ENCODE data around the gene NELFCD. TPM values are rescaled to one million over a fixed set of nuclear protein-coding genes. Genes with fewer than 3 reads are reported as not detected.

NELFCD gene
- total RNA-seq, 1 donor from 2014 or later = 70.4 TPM

DNA sequence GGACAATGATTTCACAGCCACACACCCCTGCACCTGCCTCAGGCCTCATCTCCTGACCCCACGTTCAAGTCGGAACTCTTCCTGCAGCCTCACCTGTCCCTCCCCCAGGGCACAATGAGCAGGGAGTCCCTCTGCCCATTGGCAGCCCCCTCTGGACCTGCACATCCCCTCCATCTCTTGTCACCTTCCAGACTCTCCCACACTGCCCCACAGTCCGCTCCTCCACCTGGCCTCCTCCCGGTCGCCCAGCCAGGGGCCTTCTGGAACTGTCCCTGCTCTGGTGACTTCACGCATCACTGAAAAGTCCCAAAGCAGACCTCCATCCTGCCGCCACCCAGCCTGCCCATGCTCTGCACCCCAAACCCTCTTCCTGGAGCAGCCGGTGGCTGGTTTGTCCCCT lies 21.3 kb downstream of the NELFCD start:
- H3K4me1 ChIP-seq (ENCODE audit: insufficient read depth, low read length) = peaks cover 21% of the 10 kb centered on the region
- H3K27me3 Mint-ChIP-seq (ENCODE audit: low read depth, unreplicated experiment) = no peaks in the 10 kb centered on the region
- H3K79me2 ChIP-seq (ENCODE audit: insufficient read depth, low read length) = peaks cover 28% of the 10 kb centered on the region
- DNase-seq (ENCODE audit: low read depth) (no peak), FAIRE-seq (no peak)
- peaks cover 10% of the 10 kb centered on the region for H3K4me1 Mint-ChIP-seq (ENCODE audit: low read depth, unreplicated experiment)
- H3K9ac ChIP-seq (ENCODE audit: low read length) = no peak overlapping the region
- H4K20me1 ChIP-seq (ENCODE audit: insufficient read depth, low read length) = peaks cover 28% of the 10 kb centered on the region
- peaks cover 7% of the 10 kb centered on the region for H3K36me3 ChIP-seq (ENCODE audit: insufficient read depth, low read length)
- H2AFZ ChIP-seq (ENCODE audit: low read depth, low read length) = no peak overlapping the region
- H3K27ac Mint-ChIP-seq (ENCODE audit: unreplicated experiment) = no peak overlapping the region
- H3K9me3 ChIP-seq (ENCODE audit: insufficient read depth, low read depth, low read length) = no peaks in the 10 kb centered on the region
- H3K4me3 ChIP-seq (ENCODE audit: insufficient read depth, low read depth, low read length) = no peak overlapping the region
- H3K4me2 ChIP-seq (ENCODE audit: low read length) = no peak overlapping the region
- TF ChIP-seq CTCF (IDR thresholded peaks at IDR 0.05; ENCODE audit: insufficient read depth, low read depth, low read length) (no peak), EZH2 (IDR thresholded peaks at IDR 0.05; ENCODE audit: insufficient read depth, low read length) (no peak)
- H3K27ac ChIP-seq (ENCODE audit: low read depth, low read length) = no peak overlapping the region
- H3K4me3 Mint-ChIP-seq (ENCODE audit: unreplicated experiment) = no peak overlapping the region
- no peaks in the 10 kb centered on the region for H3K9me3 Mint-ChIP-seq (ENCODE audit: unreplicated experiment)
- H3K36me3 Mint-ChIP-seq (ENCODE audit: low read depth, unreplicated experiment) = peaks cover 27% of the 10 kb centered on the region
- H3K27me3 ChIP-seq (ENCODE audit: insufficient read depth, low read length) = no peaks in the 10 kb centered on the region

- no peak overlapping the region for H3K4me3 ChIP-seq (ENCODE audit: insufficient read depth, low read depth, low read length)
- H3K4me1 ChIP-seq (ENCODE audit: insufficient read depth, low read length) = peaks cover 22% of the 10 kb centered on the region
- H4K20me1 ChIP-seq (ENCODE audit: insufficient read depth, low read length) = peaks cover 24% of the 10 kb centered on the region
- Mint-ChIP-seq H3K9me3 (ENCODE audit: unreplicated experiment) (no peaks in the 10 kb centered on the region), H3K27me3 (ENCODE audit: low read depth, unreplicated experiment) (no peaks in the 10 kb centered on the region), H3K4me3 (ENCODE audit: unreplicated experiment) (no peak overlapping the region), H3K4me1 (ENCODE audit: low read depth, unreplicated experiment) (peaks cover 10% of the 10 kb centered on the region), H3K36me3 (ENCODE audit: low read depth, unreplicated experiment) (peaks cover 23% of the 10 kb centered on the region), H3K27ac (ENCODE audit: unreplicated experiment) (no peak overlapping the region)
- FAIRE-seq (no peak), DNase-seq (ENCODE audit: low read depth) (no peak)
- no peak overlapping the region for H3K27ac ChIP-seq (ENCODE audit: low read depth, low read length)
- no peaks in the 10 kb centered on the region for H3K27me3 ChIP-seq (ENCODE audit: insufficient read depth, low read length)
- no peak overlapping the region for H3K9ac ChIP-seq (ENCODE audit: low read length)
- no peak overlapping the region for H2AFZ ChIP-seq (ENCODE audit: low read depth, low read length)
- TF ChIP-seq EZH2 (IDR thresholded peaks at IDR 0.05; ENCODE audit: insufficient read depth, low read length) (no peak), CTCF (IDR thresholded peaks at IDR 0.05; ENCODE audit: insufficient read depth, low read depth, low read length) (no peak)
- peaks cover 1% of the 10 kb centered on the region for H3K36me3 ChIP-seq (ENCODE audit: insufficient read depth, low read length)
- no peak overlapping the region for H3K4me2 ChIP-seq (ENCODE audit: low read length)
- H3K79me2 ChIP-seq (ENCODE audit: insufficient read depth, low read length) = peaks cover 28% of the 10 kb centered on the region
- no peaks in the 10 kb centered on the region for H3K9me3 ChIP-seq (ENCODE audit: insufficient read depth, low read depth, low read length)
Observed at GRCh38 chr20:59002874-59003399, 21.9 kb downstream of the NELFCD start.

DNA sequence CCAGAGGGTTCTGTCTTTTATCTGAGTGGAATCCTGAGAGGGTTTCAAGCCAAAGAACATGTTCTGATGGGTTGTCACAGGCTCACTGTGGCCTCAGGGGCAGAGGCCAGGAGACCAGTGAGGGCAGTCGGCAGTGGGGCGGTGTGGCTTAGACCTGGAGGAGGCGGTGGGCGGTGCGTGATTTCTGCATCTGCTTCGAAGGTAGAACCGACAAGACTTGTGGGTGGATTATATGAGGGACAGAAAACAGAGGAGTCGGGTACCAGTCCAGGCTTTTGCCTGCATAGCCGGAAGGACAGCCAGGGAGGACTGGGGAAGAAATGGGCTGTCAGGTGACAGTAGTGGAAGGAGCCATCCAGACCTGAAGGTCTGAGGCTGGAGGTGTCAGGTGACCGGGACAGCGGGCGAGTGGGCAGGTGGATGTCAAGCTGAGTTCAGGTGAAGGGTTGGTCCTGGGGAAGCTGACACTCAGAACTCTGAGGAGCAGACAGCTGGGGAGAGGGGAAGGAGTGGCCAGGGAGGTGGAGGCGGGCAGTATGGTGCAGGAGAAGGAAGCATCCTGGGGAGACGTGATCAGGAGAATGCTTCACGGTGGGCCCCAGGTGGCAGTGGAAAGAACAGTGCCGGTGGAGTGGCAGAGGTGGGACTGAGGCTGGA lies 22.9 kb downstream of the NELFCD start:
- DNase-seq (ENCODE audit: low read depth) (no peak), FAIRE-seq (no peak)
- H3K4me3 Mint-ChIP-seq (ENCODE audit: unreplicated experiment) = peak overlapping the region; percentile 42
- Histone ChIP-seq H3K9ac (ENCODE audit: low read length) (no peak overlapping the region), H3K4me1 (ENCODE audit: insufficient read depth, low read length) (peaks cover 22% of the 10 kb centered on the region), H3K36me3 (ENCODE audit: insufficient read depth, low read length) (no peaks in the 10 kb centered on the region), H3K4me3 (ENCODE audit: insufficient read depth, low read depth, low read length) (no peak overlapping the region), H4K20me1 (ENCODE audit: insufficient read depth, low read length) (peaks cover 24% of the 10 kb centered on the region), H3K79me2 (ENCODE audit: insufficient read depth, low read length) (peaks cover 28% of the 10 kb centered on the region), H3K27me3 (ENCODE audit: insufficient read depth, low read length) (no peaks in the 10 kb centered on the region), H3K4me2 (ENCODE audit: low read length) (no peak overlapping the region), H2AFZ (ENCODE audit: low read depth, low read length) (no peak overlapping the region), H3K27ac (ENCODE audit: low read depth, low read length) (no peak overlapping the region), H3K9me3 (ENCODE audit: insufficient read depth, low read depth, low read length) (no peaks in the 10 kb centered on the region)
- peaks cover 21% of the 10 kb centered on the region for H3K36me3 Mint-ChIP-seq (ENCODE audit: low read depth, unreplicated experiment)
- no peak overlapping the region for H3K27ac Mint-ChIP-seq (ENCODE audit: unreplicated experiment)
- no peaks in the 10 kb centered on the region for H3K27me3 Mint-ChIP-seq (ENCODE audit: low read depth, unreplicated experiment)
- no peaks in the 10 kb centered on the region for H3K9me3 Mint-ChIP-seq (ENCODE audit: unreplicated experiment)
- no peak for TF ChIP-seq EZH2 (IDR thresholded peaks at IDR 0.05; ENCODE audit: insufficient read depth, low read length)
- TF ChIP-seq CTCF (IDR thresholded peaks at IDR 0.05; ENCODE audit: insufficient read depth, low read depth, low read length) = no peak
- H3K4me1 Mint-ChIP-seq (ENCODE audit: low read depth, unreplicated experiment) = peaks cover 10% of the 10 kb centered on the region

All from astrocyte (in vitro differentiated cells and primary cell).